GM19372 (cell line): Measurements from ENCODE around the gene PI3.
"Not testable (repeated sequence)": the region's sequence is repeated elsewhere in the genome, so short reads cannot be mapped to it uniquely, and the experiment has no call there.

Experiments used
- ATAC-seq: cut with Tn5 transposase; IDR thresholded peaks from one replicate; pipeline ENCODE4 v1.9.1; 2021; ENCODE audit warnings: mild to moderate bottlenecking, low read depth, moderate library complexity; ENCODE audit not compliant: unreplicated experiment

Gene PI3, protein sequence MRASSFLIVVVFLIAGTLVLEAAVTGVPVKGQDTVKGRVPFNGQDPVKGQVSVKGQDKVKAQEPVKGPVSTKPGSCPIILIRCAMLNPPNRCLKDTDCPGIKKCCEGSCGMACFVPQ

GRCh38 chr20:45174434-45175364, at the start of gene PI3:
Gene PI3 (plus strand): TSS chr20:45174902. CDS start chr20:45174923, 21 bp downstream.
- ATAC-seq, result no peak

GRCh38 chr20:45128099-45128498, 46.6 kb upstream of the PI3 start:
- ATAC-seq, result no peak

- ATAC-seq, result no peak
Measured at GRCh38 chr20:45136911-45137310, 37.8 kb upstream of the PI3 start.

- ATAC-seq, result no peak
Measured at GRCh38 chr20:45138561-45139300, 36.0 kb upstream of the PI3 start.

- ATAC-seq, result not testable (repeated sequence)
Measured at GRCh38 chr20:45139733-45140375, 34.8 kb upstream of the PI3 start.

- no peak for ATAC-seq
Measured at GRCh38 chr20:45140836-45141235, 33.9 kb upstream of the PI3 start.

GRCh38 chr20:45149062-45149461, 25.6 kb upstream of the PI3 start:
- ATAC-seq, result no peak

GRCh38 chr20:45152405-45152804, 22.3 kb upstream of the PI3 start:
- no peak for ATAC-seq

DNA sequence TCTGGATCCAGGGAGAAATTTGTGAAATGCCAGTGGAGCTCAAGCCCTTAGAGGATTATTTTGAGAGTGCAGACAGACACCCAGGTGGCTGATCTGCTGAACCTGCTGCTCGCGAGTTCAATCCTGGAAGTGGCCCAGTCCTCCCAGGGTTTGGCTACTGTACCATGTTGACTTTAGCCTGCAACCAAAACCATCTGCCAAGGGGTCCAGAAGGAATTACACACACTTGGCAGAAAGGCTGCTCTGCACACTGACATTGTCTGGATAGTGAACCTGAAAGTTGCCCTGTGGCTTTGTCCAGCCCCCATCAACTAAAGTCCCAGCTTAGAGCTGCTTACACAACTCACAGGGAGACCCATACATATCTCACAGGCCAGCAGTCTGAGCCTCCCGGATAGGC, 21.6 kb upstream of the PI3 start:
- no peak for ATAC-seq

DNA sequence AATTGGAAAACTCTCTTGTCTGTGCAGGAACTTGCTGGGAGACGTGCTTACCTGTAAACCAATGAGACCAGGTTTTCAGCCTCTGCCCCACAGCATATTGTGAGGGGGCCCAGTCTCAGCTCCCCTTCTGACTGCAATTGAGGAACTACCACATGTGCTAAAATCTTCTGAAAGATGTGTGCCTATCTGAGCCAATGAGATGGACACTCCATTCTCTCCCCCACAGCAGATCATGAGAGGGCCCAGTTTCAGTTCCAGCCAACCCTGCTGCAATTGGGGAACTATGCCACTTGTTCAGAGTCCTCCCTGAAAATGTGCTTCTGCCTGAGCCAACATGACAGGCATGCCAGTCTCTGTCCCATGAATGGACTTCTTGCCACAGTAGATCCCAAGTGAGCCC, 20.9 kb upstream of the PI3 start:
- ATAC-seq, result no peak

DNA sequence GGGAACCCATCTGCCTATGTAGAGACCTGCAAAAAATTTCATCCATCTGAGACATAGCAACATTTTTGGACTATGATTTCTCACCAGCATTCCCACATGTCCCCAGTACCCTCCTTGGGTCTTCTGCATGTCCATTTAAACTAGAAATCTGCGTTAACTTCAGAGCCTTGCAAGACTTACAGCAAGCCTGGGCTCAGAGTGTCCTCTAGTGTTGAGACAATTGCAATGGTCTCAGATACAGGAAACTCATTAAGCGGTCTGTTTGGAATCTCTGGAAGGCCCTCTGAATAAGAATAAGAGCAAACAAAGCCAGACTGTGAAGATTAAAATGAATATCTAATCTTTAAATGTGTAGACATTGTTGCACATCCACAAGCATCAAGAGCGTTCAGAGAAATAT, 20.5 kb upstream of the PI3 start:
- no peak for ATAC-seq

- ATAC-seq, result not testable (repeated sequence)
Measured at GRCh38 chr20:45154794-45155193, 19.9 kb upstream of the PI3 start.

- no peak for ATAC-seq
Measured at GRCh38 chr20:45156713-45157112, 18.0 kb upstream of the PI3 start.

DNA sequence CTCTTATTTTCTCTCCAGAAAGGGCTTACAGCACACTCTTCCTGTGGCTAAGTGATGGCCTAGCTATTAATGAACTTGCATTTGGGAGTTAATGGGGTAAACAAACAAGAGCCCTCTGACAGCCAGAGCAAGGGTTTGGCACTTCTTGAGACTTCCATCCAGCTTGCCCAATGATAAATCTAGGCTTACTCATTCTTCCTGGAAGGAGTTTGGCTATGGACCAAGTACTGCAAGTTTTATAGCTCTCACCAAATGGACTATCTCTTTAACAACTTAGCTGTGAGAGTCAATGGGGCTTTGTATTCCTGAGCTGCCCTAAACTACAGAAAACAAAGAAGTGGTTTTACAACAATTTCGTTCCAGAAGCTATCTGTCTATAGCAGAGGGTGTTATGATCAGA, 16.7 kb upstream of the PI3 start:
- ATAC-seq, result no peak

GRCh38 chr20:45163083-45163803, 11.5 kb upstream of the PI3 start:
- ATAC-seq, result no peak

GRCh38 chr20:45164906-45165305, 9.8 kb upstream of the PI3 start:
- no peak for ATAC-seq

GRCh38 chr20:45173522-45173921, 1.2 kb upstream of the PI3 start:
- no peak for ATAC-seq

DNA sequence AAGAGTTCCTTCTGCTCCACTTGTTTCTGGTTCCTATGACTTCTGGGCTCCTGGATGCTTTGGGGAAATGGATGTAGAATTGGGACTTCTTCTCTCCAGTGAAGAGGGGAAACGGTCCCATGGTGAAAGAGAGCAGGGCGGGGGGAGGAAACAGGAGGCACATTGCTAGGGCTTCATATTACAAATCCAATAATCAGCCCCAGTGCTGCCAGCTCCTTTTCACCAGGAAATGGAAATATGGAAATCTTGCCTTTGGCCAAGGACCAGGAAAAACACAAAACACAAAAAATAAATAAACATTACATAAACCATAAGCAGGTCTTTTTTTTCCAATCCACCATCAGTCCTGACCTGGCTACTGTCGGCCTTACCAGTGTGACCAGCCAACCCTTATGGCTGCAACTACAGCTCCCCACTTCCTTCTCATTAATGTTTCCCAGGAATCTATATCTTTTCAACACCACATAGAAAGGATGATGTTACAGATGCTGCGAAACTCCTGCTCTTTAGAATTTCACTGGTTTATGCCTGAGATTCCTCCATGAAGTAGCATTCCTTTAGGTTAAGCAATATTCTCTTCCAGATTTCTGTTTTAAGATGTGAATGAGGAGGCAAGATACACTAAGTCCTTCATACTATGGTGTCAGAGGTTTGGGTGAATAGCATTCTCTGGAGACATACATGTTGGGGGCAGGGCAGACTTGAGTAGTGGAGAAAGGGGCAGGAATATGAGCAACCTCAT, 2.0 kb downstream of the PI3 start:
- ATAC-seq, result no peak

DNA sequence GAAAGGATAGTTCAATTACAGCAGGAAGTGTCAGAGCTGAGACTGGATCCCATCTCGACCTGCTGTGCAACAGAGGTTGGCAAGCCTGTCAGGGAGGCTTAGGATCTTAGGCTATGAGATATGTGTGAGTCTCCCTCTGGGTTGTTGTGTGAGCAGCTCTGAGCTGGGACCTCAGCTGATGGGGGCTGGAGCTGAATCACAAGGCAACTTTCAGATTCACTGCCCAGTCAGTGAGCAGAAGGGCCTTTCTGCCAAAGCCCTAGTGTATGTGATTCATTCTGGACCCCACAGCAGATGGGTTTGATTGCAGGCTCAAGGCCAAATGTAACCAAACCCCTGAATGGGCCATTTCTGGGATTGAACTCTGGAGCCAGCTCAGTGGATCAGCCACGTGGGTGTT, 4.5 kb downstream of the PI3 start:
- ATAC-seq, result no peak

DNA sequence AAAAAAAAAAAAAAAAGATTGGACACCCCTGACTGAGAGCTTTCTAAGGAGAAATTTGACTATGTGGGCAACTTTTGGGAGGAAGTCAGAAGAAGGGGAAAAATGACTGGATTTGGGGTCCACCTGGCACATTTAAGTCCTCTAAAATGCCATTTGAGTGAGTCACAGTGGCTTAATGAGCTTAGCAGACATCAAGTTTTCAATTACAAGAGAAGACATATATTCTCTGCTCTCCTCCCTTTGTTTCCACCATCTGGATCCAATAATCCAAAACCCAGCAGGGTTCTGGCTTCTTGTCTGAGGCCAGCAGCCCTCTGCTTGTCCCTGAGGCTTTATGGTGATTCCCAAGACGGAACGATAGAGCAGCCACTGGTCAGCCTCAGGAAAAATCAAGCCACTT, 6.9 kb downstream of the PI3 start:
- ATAC-seq, result no peak
